SKM-1 (cell line): ENCODE measurements around the gene ZNF862.

Source experiments
- DNase-seq: peaks from one replicate; lab custom pipeline; 2025; ENCODE audit not compliant: unreplicated experiment; lab: John Stamatoyannopoulos, UW

The ZNF862 gene

DNA sequence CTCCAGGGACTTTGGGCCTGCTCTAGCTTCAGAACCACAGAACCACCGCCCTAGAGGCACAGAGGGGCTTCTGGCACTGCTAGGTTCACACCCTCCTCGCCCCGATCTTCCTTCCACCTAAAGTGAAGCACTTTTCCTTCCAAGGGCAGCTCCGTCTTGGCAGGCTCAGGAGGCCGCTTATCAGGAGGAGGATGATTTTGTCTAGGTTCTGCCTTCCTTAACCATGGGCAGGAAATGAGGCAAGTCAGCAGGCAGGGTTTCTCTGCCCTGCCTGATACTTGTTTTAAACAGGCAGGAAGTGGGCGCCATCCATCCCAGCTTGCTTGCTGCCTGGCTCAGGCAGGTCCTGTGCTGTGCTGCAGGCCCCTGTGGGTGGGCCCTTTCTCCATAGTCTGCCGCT is 27.3 kb downstream of the ZNF862 start:
- DNase-seq: no peak

DNA sequence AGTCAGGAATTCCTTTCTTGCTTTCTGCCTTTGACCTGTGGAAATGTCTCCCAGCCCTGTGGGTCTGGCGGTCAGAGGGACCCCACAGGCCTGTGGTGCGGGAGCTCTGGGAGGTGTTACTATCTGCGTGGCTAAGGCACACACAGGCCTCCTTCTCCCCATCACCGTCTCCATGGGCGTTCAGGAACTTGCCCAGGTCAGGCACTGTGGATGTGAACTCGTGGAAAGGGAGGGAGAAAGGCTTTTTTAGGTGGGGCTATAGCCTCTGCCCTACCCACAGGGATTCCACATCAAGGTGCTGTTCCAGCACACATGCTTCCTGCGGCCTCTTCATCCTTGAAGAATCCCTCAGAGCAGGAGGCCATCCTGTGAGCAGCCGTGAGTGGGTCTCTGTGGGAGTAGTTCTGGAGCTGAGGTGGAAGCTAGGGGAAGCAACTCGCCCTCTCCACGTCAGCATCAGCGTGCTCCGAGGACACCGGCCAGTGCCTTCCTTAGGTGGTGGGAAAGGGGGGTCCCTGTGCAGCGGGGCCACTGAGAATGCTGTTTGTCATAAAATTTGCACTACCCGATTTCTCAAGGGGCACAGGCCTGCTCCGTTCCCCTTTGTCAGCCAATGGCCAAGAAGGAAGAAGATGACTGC is 28.1 kb downstream of the ZNF862 start:
- no peak for DNase-seq

DNA sequence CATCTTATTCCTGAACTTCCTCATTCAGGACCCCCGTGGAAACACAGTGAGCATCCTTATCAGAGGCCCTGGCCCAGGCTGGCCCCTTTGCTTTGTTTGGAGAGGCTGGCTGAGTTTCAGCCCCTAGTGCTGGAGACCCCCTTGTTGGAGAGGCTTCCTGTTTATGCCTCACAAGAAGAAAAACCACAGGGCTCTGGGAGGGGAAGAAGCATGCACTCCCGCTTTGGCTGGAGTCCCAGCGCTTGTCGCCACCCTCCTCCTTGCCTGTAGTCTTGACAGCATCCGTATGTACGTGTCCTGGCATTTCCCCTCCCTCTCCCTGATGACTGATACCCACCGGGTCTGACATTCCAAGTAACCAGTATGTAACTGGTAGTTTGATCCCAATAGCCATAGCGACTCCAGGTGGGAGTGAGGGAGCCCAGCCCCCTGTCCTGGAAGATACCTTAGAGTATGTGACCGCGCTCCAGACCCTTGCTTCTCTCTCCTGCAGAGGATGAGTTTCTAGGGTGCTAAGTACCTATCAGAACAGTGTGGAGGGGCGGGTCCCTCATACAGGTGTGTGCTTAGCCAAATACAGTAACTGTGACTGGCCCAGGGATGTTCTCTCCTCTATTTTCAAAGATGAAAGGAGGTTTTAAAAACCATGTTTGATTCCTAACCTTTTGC is 28.7 kb downstream of the ZNF862 start:
- no peak for DNase-seq

DNA sequence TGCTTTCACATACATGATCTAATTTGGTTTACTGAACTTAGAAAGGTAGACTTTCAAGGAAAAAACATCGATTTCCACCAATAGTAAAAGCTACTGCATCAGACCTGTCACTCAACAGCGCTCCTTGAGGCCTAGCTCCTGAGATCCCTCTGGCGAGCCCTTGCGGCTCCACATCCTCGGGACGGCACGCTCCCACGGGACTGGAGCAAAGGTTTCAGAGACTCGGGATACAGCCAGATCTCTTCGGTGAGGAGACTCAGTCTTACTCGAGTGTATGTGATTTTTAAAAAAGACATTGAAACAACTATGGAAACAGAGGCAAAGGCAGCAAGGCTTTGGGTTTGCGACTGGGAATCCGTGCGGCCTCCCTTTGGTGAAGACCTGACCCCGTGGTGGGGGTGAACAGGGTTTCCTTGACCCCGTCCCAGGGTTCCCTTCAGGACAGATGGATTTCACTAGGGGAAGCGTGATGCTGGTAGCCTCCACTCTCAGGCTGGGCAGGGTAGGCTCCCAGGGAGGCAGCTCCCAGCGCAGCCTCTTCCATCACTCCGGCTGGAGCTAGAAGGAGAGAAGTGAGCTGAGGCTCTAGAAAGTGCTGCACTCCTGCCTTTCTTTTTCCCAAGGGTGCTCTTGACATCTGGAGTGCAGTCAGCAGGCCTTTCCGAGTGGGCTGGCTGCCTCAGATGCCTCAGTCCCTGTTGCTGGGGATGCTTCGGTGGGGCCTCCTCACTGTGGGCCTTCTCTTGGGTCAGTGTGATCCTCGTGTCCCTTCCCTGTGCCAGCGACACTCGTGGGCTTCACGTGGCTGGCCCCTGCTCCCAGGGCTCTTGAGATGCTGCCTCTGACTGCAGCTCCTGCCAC is 29.8 kb downstream of the ZNF862 start:
- DNase-seq: no peak

DNA sequence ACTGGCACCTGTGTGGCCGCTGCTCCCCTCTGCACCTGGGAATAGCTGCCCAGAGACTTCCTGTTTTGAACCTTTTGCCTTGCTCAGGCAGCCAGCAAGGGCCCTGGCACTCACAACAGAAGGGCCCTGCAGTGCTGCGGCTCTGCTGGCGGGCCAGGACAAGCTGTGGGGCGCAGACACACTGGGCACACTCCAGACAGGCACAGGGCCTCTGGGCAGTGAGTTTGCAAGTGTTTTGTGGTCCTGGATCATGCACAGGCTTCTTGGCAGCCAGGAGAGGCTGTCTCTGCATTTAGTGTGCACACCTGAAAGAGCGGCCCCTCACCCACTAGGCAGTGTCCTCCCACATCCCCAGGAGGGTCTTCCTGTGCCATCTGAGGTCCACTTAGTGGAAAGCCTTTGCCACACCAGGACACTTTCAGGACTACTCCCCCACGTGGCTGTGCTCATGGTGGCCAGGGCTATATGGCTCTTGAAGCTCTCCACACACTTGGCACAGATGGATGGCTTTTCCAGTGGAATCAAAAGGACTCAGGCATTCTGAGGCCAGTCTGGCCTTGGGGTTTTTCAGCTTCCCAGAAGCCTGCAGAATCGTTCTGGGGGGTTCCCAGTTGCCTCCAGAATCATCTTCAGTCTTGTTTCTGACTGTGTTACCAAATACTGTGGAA is 30.6 kb downstream of the ZNF862 start:
- DNase-seq: no peak

DNA sequence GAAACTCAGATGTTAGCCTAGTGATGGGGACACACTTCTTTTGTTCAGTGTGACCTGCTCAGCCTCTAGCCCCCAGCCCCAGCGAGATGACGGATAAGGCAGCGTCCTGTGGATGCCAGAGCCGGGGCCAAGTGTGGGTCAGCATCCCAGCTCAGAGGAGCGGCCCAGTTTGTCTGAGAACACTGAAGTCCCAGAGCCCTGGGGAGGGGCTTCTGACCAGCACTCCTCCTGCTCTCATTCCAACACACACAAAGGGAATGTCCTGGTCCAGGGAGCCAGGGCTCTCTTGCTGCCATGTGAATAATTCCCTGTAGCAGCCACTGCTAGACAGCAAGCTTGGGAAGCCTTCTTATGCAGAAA is 31.1 kb downstream of the ZNF862 start:
- no peak for DNase-seq

DNA sequence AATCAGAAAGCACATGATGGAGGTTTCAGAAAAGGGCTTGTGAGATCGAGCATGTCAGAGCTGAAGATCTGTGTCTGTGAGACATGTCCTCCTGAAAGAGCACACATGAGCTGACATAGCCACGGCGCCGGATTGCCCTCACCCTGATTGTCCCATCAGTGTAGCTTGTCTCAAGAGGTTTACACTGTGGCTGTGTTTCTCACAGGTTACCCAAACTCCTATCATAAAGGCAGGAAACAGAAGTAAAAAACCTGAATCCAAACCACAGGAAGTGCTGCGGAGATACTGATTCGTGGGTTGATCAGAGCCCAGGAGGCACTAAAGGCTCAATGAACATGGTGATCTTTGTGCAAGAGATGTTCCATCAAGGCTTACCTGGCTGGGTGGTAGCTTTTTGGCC is 31.7 kb downstream of the ZNF862 start:
- DNase-seq: no peak

DNA sequence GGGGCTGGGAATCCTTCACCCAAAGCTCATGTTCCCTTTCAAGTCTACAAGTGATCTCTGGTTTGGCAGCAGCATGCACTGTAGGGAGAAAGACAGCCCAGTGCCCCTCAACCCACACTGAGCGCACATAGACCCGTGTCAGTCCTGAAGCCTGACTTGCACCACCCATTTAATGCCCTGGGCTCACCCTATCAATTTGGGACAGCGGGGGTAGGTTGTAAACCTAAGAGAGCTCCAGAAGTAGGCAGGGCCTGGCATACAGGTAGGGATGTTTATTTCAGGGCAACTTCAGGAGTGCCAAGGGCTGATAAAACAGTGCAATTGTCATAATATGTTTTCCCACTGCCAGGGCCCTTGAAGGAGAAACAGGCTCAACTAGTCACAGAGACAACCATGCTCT is 32.1 kb downstream of the ZNF862 start:
- no peak for DNase-seq

DNA sequence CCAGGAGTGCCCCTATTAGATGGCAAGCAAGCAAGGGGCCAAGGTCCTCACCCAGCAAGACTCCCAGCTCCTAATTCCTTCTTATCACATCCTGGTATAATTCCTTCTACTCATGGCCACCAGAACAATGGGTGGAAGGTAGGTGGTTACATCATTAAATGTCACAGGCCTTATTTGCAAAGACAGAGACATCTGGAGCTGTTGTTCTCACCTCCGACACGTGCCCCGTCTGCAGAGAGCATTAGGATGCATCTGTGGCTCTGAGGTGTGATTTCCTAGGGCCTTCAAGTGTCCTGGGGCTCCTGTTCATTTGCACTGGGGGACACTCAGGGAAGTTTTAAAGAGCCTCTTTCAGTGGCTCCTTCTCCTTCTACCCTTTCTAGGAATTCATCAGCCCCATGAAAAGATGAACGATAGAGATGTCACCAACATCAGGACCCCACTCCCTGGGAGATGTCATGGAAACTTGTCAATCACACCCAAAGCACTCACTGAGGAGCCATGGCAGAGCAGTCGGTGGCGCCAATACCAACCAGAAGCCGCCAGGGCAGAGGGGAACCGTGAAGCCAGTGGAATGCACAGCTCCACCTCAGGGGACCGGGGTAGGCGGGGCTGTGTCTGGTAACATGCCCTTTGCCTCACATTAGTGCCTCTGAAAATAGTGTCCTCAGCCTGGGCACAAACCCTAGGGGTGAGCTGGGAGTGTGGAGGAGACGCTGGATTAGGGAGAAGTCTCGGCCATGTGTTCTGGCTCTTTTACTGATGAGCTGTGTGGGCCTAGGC is 32.7 kb downstream of the ZNF862 start:
- DNase-seq: no peak

DNA sequence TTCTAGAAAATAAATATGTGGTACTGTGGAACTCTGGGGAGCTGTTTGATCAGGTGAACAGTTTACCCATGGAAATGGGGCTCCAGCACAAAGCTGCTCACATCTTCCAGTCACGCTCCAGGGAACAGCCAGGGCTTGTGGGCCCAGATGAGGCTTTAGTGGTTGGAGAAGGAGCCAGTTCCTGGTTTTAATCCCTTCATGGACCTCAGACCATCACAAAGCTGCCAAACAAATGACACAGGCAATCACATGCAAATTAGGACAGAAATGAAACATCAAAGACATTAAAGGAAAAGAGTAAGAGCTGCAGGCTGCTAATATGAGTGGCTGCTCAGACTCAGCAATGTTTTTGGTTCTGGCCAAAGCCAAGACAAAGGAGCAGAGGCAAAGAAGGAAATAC is 33.4 kb downstream of the ZNF862 start:
- DNase-seq: no peak

DNA sequence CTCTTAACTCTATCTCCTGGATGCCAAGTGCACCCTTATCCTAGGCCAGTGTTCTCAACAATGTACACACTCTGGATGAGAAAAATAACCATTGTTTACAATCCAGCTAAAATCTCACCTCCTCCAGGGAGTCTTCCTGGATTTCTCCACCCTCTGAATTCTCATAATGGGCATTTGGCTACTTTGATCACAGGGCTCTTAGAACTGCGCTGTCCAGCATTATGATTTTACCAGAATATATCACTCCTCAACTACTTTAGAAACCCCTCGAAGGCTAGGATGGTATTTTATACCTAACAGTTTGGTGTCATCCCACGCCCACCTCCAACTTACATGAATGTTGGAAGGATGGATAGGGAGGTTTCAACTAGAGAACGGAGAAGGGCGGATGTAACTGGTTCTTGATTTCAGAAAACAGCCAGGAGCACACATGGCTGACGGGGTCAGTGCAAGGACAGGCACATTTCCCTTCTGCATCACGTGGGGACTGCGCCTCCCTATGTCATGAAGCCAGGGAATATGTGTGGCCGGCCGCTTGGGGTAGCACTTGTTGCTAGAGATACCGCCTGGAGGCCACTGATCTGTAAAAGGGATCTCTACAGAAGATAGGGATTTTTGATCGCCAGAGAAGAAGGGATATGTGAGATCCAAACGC is 34.4 kb downstream of the ZNF862 start:
- DNase-seq: peak; percentile 71

DNA sequence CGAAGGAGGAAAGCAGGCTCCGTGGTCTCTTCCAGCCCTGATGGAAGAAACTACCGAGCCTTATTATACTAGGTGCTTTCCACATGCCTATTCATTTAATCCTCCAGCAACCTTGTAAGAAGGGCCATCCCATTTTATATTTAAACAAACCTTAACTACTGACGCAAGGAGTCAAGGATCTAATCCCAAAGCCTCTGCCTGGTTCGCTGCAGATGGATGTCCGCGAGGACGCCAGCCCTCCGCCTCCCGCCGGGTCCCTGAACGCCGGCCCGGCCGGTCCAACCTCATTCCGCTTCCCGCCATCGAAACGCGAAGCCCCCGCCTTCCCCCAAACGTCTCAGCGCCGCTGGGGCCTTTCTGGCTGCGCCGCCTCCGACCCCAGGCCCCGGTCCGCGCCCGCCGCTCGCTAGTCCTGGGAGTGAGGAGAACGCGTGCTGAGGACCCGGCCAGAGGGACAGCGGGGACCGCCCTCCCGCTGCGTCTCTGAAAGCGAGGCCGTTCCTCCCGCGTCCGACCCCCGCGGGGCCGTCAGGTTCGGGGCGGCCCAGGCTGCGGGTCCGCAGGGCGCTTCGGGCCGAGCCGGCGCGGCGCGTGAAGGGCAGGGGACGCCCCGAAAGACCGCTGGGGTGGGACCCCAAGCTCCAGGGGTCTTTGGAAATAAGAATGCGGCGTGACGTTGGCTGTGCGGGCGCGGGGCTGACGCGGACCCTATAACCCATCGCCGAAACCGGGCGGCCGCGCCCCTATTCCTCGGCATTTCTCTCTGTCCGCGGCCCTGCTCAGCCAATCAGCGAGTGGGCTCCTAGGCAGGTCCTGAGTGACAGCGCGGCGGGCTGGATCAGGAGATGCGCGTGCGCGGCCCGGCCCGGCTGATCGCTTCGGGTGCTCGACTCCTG is 35.1 kb downstream of the ZNF862 start, which contains the start of gene ATP6V0E2:
Gene ATP6V0E2 (plus strand): TSS at position 896 of the 896 bp plus-strand sequence. CDS start 97 bp downstream, outside the sequence.
- peak; percentile 49 for DNase-seq

DNA sequence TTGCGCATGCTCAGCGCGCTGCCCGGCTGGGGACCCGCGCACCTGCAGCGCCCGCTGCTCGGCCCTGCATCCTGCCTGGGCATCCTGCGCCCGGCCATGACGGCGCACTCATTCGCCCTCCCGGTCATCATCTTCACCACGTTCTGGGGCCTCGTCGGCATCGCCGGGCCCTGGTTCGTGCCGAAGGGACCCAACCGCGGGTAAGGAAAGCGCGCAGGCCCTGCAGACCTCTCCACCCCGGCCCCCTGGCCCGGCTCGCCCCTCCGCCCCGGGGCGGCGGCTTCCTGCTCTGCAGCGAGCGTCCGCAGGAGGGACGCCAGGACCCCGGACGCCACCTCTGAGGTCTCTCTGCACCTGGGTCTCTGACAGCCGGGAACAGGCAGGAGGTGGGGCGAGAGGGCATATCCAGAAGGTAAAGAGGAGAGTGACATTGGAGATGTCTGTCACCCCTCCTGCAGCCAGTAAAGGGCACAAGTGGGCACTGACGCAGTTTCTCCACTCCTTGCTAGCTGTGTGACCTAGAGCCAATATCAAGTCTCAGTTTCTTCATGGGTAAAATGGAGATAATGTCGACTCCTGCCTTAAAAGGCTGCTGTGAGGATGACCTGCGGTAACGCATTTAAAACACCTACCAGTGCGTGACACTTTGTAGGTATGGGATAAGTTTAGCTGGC is 35.9 kb downstream of the ZNF862 start:
- DNase-seq: no peak

DNA sequence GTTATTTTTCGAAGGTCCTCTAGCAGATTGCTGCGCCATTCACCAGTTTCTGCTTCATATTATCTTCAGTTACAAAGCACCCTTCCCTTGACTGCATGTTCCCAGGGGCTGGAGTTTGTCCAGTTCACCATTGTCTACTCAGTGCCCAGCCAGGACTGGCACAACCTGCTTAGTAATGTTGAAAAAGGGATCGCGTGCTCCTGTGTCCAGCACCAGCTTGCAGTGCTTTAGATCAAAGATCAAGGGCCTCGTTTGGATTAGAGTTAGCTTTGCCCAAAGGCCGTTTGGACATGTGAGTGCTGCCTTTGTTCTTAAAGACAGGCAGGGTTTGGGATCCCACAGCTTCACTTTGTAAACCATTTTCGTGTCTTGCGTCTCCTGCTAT is 36.5 kb downstream of the ZNF862 start:
- no peak for DNase-seq

DNA sequence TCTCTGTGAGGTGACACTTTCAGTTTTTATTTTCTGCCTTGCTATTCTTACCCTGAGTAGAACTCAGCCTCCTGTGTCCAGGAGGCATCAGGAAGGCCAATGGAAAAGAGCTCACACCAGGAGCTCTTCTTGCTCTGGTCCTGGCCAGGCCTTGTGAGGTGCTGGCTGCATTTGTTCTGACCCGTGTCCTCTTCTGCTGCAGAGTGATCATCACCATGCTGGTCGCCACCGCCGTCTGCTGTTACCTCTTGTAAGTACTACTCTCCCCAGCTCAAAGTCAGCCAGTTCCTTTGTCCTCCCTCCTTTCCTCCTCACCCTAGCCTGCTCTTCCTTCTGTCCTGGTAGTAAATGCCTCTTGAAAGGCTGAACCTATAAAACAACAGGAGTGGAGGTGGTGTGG is 37.2 kb downstream of the ZNF862 start:
- no peak for DNase-seq

DNA sequence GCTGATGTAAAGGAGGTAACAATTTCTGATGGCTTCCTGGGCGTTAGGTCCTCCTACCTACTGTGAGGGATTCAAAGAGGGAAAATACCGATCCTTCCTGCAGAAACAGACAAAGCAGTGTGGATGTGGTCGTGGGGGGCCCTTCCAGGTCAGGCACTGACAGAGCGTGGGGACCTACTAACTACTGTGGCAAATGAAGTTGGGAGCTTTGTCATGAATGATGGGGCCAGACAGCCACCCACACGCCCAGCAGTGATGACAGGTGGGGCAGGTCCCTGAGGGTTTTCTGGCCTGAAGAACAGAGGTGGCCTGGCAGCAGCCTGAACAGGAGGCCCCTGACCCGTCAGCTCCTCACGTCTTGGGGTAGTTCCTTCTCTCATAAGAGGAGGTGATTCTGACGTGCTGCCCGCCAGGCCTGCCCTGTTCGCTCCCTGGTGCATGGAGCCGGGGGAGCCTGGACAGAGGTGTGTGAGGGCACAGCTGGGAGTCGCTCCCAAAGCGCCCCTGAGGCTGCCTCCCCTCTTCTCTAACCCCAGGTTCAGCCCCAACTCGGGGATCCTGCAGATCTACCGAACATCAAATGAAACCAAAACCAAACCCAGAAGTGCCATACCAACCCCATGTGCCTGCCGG is 39.8 kb downstream of the ZNF862 start:
- no peak for DNase-seq

DNA sequence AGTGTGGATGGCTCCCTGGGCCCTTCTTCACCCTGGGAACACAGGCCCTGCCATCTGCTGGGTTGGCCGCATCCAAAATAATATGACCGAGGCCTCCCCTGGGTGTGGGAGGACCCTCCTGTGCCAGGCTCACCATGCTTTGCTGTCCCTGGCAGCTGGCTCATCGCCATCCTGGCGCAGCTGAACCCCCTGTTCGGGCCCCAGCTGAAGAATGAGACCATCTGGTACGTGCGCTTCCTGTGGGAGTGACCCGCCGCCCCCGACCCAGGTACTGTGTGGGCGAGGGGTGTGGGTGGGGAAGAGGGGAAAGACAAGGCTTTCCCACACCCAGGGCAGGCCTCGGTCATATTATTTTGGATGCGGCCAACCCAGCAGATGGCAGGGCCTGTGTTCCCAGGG is 40.3 kb downstream of the ZNF862 start:
- DNase-seq: no peak

DNA sequence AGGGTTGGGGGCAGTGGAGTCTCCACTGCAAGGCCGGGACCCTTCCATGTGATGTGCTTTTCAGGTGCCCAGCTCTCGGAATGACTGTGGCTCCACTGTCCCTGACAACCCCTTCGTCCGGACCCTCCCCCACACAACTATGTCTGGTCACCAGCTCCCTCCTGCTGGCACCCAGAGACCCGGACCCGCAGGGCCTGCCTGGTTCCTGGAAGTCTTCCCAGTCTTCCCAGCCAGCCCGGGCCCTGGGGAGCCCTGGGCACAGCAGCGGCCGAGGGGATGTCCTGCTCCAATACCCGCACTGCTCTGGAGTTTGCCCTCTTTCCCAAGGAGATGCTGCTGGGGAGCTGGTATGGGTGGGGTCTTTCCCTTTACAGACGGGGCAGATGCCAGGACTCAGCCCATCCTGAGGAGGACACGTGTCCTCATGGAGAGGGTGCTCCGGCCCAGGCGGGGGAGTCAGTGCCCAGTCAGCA is 41.1 kb downstream of the ZNF862 start:
- DNase-seq: no peak
